HepG2 (cell line): ENCODE measurements around the gene SLC2A14. TPM values are rescaled to one million over a fixed set of nuclear protein-coding genes. Genes with fewer than 3 reads are reported as not detected.
"Not testable (repeated sequence)": the region's sequence is repeated elsewhere in the genome, so short reads cannot be mapped to it uniquely, and the experiment has no call there.

Experiments
- BCL6 ChIP-seq: IDR thresholded peaks from 2 replicates; pipeline ENCODE4 v1.6.1; 2016; ENCODE audit warnings: missing genetic modification reagents, missing compliant biosample characterization
- CREB1 ChIP-seq, 2 experiments: fragments of 450-650 bp in 1 of 2; IDR thresholded peaks; 2 replicates each; pipeline ENCODE4 v1.6.1; 2016 to 2017; ENCODE audit warnings: control low read depth in 1 of 2, mild to moderate bottlenecking in 1 of 2, missing compliant biosample characterization in 1 of 2, missing genetic modification characterization in 1 of 2
- FOXJ3 ChIP-seq: sonication (generic); formaldehyde crosslinking; IDR thresholded peaks from 2 replicates; pipeline ENCODE4 v1.4.0; 2020; ENCODE audit warnings: missing genetic modification reagents, mild to moderate bottlenecking, borderline replicate concordance
- FOXP1 ChIP-seq, 2 experiments: fragments of 450-650 bp in 1 of 2; IDR thresholded peaks; 2 replicates each; pipeline ENCODE4 v1.6.1; 2017 to 2018; ENCODE audit warnings: antibody characterized with exemption in 1 of 2
- GATA4 ChIP-seq: sonication (generic); IDR thresholded peaks from 2 replicates; pipeline ENCODE4 v1.6.1; 2016; ENCODE audit warnings: antibody characterized with exemption, low read depth, borderline replicate concordance
- HDAC2 ChIP-seq: sonication (generic); formaldehyde crosslinking; IDR thresholded peaks from 2 replicates; pipeline ENCODE4 v1.4.0; 2020; ENCODE audit warnings: missing genetic modification reagents
- HNF4A ChIP-seq: sonication (generic); formaldehyde crosslinking; IDR thresholded peaks from 2 replicates; pipeline ENCODE4 v1.4.0; 2020; ENCODE audit warnings: missing genetic modification reagents
- HOXA3 ChIP-seq: sonication (generic); formaldehyde crosslinking; IDR thresholded peaks from 2 replicates; pipeline ENCODE4 v1.5.0; 2020; ENCODE audit warnings: missing genetic modification reagents
- KDM6A ChIP-seq: IDR thresholded peaks from 2 replicates; pipeline ENCODE4 v1.6.1; 2016; ENCODE audit warnings: low read depth
- MED13 ChIP-seq: sonication (generic); formaldehyde crosslinking; IDR thresholded peaks from 2 replicates; pipeline ENCODE4 v1.5.0; 2020; ENCODE audit warnings: missing genetic modification reagents
- NCOR1 ChIP-seq: fragments of 200-600 bp; sonication (generic); IDR thresholded peaks from 2 replicates; pipeline ENCODE4 v1.7.0; 2017; ENCODE audit warnings: antibody characterized with exemption, low read length, borderline replicate concordance
- RXRB ChIP-seq: IDR thresholded peaks from 2 replicates; pipeline ENCODE4 v1.6.1; 2016; ENCODE audit warnings: borderline replicate concordance, missing genetic modification reagents, missing compliant biosample characterization
- SIX1 ChIP-seq: sonication (generic); formaldehyde crosslinking; IDR thresholded peaks from 2 replicates; pipeline ENCODE4 v1.4.0; 2020; ENCODE audit warnings: missing genetic modification reagents, borderline replicate concordance
- THAP11 ChIP-seq: IDR thresholded peaks from 2 replicates; pipeline ENCODE4 v1.6.1; 2016; ENCODE audit warnings: missing biosample characterization, missing genetic modification reagents
- YEATS4 ChIP-seq: sonication (generic); formaldehyde crosslinking; IDR thresholded peaks from 2 replicates; pipeline ENCODE4 v1.4.0; 2020; ENCODE audit warnings: missing genetic modification reagents, borderline replicate concordance
- ZGPAT ChIP-seq: IDR thresholded peaks from 2 replicates; pipeline ENCODE4 v1.6.1; 2016; ENCODE audit warnings: mild to moderate bottlenecking
- polyA plus RNA-seq, 8 experiments: library from polyadenylated mRNA; depleted of rRNA in 3 of 8; stranded (reverse) in 7 of 8; unstranded in 1 of 8; fragments of >200 nt; fragmentation: Illumina TruSeq in 4 of 8; extraction: Trizol in 4 of 8; gene quantifications; 2 replicates each; pipeline versions ENCODE4 v1.2.1 to v1.2.3, GENCODE V29; 2011 to 2016; ENCODE audit warnings: low read depth in 4 of 8, missing spikeins in 1 of 8, mixed read lengths in 1 of 8; ENCODE audit not compliant: insufficient read depth in 1 of 8
- total RNA-seq, 5 experiments: library from RNA; depleted of rRNA; stranded (reverse); fragments of >200 nt; fragmentation: Illumina TruSeq; extraction: Trizol; gene quantifications; 2 replicates each; pipeline ENCODE4 v1.2.3, GENCODE V29; 2016; ENCODE audit warnings: low read depth in 1 of 5
- TF ChIP-seq, protein P1 (sequence below): sonication (generic); formaldehyde crosslinking; IDR thresholded peaks from 2 replicates; pipeline ENCODE4 v1.4.0; 2020; ENCODE audit warnings: missing genetic modification reagents
- TF ChIP-seq, protein P2 (sequence below): sonication (generic); formaldehyde crosslinking; IDR thresholded peaks from 2 replicates; pipeline ENCODE4 v1.4.0; 2020; ENCODE audit warnings: missing genetic modification reagents
- TF ChIP-seq, protein P3 (sequence below): sonication (generic); formaldehyde crosslinking; IDR thresholded peaks from 2 replicates; pipeline ENCODE4 v1.4.0; 2020; ENCODE audit warnings: missing genetic modification reagents

Gene SLC2A14
- total and polyA plus RNA-seq, 2 of the 13 experiments (the other 11 are each of a cell fraction or from before 2014, with no cell fraction given) = 7.7 to 39.0 TPM

DNA sequence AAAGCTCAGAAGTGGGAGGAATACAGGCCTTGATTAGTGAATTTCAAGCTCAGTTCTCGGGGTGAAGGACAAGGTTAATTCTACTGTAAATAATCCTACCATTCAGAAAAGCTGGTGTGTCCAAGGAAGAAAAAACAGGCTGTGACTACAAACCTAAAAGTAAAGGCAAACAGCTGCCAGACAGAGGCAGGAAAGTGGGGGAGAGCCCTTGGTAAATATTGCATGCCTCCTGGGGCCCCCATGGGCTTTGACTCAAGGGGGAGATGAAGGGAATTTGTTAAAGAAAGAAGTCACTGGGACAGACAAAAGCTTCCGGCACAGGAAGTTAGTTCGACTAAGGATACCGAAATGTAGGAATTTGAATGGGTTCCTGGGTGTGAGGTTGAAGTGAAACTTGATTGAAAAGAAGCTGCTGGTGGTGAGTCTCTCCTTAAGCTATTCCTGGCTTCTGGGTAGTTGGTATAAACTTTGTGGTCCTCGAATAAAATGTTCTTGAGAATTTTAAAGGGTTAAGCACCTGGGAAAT is 32.9 kb upstream of the SLC2A14 start (continued):
- 0 out of 2 replicates have a peak, but pooled peaks have one; percentile 36 for TF ChIP-seq ZGPAT (CRISPR knock-in tag)
- TF ChIP-seq, protein P1, sequence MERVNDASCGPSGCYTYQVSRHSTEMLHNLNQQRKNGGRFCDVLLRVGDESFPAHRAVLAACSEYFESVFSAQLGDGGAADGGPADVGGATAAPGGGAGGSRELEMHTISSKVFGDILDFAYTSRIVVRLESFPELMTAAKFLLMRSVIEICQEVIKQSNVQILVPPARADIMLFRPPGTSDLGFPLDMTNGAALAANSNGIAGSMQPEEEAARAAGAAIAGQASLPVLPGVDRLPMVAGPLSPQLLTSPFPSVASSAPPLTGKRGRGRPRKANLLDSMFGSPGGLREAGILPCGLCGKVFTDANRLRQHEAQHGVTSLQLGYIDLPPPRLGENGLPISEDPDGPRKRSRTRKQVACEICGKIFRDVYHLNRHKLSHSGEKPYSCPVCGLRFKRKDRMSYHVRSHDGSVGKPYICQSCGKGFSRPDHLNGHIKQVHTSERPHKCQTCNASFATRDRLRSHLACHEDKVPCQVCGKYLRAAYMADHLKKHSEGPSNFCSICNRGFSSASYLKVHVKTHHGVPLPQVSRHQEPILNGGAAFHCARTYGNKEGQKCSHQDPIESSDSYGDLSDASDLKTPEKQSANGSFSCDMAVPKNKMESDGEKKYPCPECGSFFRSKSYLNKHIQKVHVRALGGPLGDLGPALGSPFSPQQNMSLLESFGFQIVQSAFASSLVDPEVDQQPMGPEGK (CRISPR knock-in tag) = peak; percentile 93
- peak; percentile 81 for TF ChIP-seq RXRB (CRISPR knock-in tag)
- peak; percentile 62; the same call in 1 of the 2 replicates for TF ChIP-seq MED13 (CRISPR knock-in tag)
- peak; percentile 82 for TF ChIP-seq BCL6 (CRISPR knock-in tag)
- TF ChIP-seq YEATS4 = peak; percentile 62; the same call in 1 of the 2 replicates
- TF ChIP-seq CREB1, FOXP1 (IDR thresholded peaks at IDR 0.05): not testable (repeated sequence)
- peak; percentile 15; the same call in 1 of the 2 replicates for TF ChIP-seq CREB1 (CRISPR knock-in tag; IDR thresholded peaks at IDR 0.05)
- TF ChIP-seq HOXA3 = 0 out of 2 replicates have a peak, but pooled peaks have one; percentile 29
- peak; percentile 42; the same call in 1 of the 2 replicates for TF ChIP-seq FOXP1 (CRISPR knock-in tag; IDR thresholded peaks at IDR 0.05)
- 0 out of 2 replicates have a peak, but pooled peaks have one; percentile 37 for TF ChIP-seq NCOR1
- peak; percentile 52; the same call in 1 of the 2 replicates for TF ChIP-seq GATA4
- 0 out of 2 replicates have a peak, but pooled peaks have one; percentile 40 for TF ChIP-seq KDM6A (CRISPR knock-in tag)
- TF ChIP-seq, protein P2, sequence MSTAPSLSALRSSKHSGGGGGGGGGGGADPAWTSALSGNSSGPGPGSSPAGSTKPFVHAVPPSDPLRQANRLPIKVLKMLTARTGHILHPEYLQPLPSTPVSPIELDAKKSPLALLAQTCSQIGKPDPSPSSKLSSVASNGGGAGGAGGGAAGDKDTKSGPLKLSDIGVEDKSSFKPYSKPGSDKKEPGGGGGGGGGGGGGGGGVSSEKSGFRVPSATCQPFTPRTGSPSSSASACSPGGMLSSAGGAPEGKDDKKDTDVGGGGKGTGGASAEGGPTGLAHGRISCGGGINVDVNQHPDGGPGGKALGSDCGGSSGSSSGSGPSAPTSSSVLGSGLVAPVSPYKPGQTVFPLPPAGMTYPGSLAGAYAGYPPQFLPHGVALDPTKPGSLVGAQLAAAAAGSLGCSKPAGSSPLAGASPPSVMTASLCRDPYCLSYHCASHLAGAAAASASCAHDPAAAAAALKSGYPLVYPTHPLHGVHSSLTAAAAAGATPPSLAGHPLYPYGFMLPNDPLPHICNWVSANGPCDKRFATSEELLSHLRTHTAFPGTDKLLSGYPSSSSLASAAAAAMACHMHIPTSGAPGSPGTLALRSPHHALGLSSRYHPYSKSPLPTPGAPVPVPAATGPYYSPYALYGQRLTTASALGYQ = peak; percentile 59
- TF ChIP-seq HDAC2 (CRISPR knock-in tag) = peak; percentile 46; the same call in 1 of the 2 replicates
- TF ChIP-seq THAP11 (CRISPR knock-in tag) = 0 out of 2 replicates have a peak, but pooled peaks have one; percentile 35
- TF ChIP-seq SIX1 (CRISPR knock-in tag) = 0 out of 2 replicates have a peak, but pooled peaks have one; percentile 39
- TF ChIP-seq HNF4A = peak; percentile 27; the same call in 1 of the 2 replicates
- TF ChIP-seq, protein P3, sequence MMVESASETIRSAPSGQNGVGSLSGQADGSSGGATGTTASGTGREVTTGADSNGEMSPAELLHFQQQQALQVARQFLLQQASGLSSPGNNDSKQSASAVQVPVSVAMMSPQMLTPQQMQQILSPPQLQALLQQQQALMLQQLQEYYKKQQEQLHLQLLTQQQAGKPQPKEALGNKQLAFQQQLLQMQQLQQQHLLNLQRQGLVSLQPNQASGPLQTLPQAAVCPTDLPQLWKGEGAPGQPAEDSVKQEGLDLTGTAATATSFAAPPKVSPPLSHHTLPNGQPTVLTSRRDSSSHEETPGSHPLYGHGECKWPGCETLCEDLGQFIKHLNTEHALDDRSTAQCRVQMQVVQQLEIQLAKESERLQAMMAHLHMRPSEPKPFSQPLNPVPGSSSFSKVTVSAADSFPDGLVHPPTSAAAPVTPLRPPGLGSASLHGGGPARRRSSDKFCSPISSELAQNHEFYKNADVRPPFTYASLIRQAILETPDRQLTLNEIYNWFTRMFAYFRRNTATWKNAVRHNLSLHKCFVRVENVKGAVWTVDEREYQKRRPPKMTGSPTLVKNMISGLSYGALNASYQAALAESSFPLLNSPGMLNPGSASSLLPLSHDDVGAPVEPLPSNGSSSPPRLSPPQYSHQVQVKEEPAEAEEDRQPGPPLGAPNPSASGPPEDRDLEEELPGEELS (CRISPR knock-in tag) = peak; percentile 79
- TF ChIP-seq FOXJ3 (CRISPR knock-in tag) = peak; percentile 42; the same call in 1 of the 2 replicates
